ENCODE data around the gene STARD9.

STARD9 gene

GRCh38 chr15:42612367-42612912 is 37.0 kb downstream of the STARD9 start:
- Histone ChIP-seq H3K4ac (ENCODE audit: low read depth, low read length) (no peak overlapping the region), H3K27ac (ENCODE audit: low read depth, low read length) (no peak overlapping the region), H3K9ac (ENCODE audit: low read length) (no peak overlapping the region), H3K14ac (ENCODE audit: low read length) (no peak overlapping the region), H4K12ac (ENCODE audit: low read depth, low read length) (no peak overlapping the region), H3K23ac (ENCODE audit: low read length) (no peak overlapping the region), H3K4me2 (ENCODE audit: low read length) (no peak overlapping the region), H3K79me2 (ENCODE audit: control insufficient read depth, insufficient read depth, low read length, poor library complexity) (no peaks in the 10 kb centered on the region), H3K18ac (ENCODE audit: low read length) (no peak overlapping the region), H3K79me1 (ENCODE audit: low read length) (no peaks in the 10 kb centered on the region), H3K36me3 (ENCODE audit: control insufficient read depth in 1 of 2, insufficient read depth in 2 of 2, low read length in 2 of 2) (no peaks in the 10 kb centered on the region), H4K8ac (ENCODE audit: low read depth, low read length) (no peak overlapping the region), H3K4me3 (ENCODE audit: low read depth, low read length) (no peak overlapping the region), H4K91ac (ENCODE audit: low read depth, low read length) (no peak overlapping the region), H2BK5ac (ENCODE audit: low read depth, low read length, poor library complexity) (no peak overlapping the region), H2BK12ac (ENCODE audit: low read length) (no peak overlapping the region), H2AFZ (ENCODE audit: insufficient read depth, low read length, poor library complexity) (no peak overlapping the region), H2AK5ac (ENCODE audit: low read length) (no peak overlapping the region), H2BK120ac (ENCODE audit: insufficient read depth, low read length, poor library complexity) (no peak overlapping the region), H3K4me1 (ENCODE audit: control insufficient read depth in 1 of 2, insufficient read depth in 2 of 2, low read length in 2 of 2) (no peaks in the 10 kb centered on the region), H3K9me3 (ENCODE audit: insufficient read depth, low read depth, low read length) (no peaks in the 10 kb centered on the region), H3K27me3 (ENCODE audit: insufficient read depth, low read length) (no peaks in the 10 kb centered on the region)
- DNase-seq = no peak
- no CpG with 5 or more reads among the region's 8 CpGs for WGBS (ENCODE audit: extremely low coverage, insufficient coverage, insufficient read length)

- Histone ChIP-seq H3K9me3 (ENCODE audit: insufficient read depth, low read depth, low read length) (no peaks in the 10 kb centered on the region), H3K79me2 (ENCODE audit: control insufficient read depth, insufficient read depth, low read length, poor library complexity) (no peaks in the 10 kb centered on the region), H4K91ac (ENCODE audit: low read depth, low read length) (no peak overlapping the region), H3K79me1 (ENCODE audit: low read length) (no peaks in the 10 kb centered on the region), H3K4me2 (ENCODE audit: low read length) (no peak overlapping the region), H3K18ac (ENCODE audit: low read length) (no peak overlapping the region), H2BK120ac (ENCODE audit: insufficient read depth, low read length, poor library complexity) (no peak overlapping the region), H2AFZ (ENCODE audit: insufficient read depth, low read length, poor library complexity) (no peak overlapping the region), H3K27ac (ENCODE audit: low read depth, low read length) (no peak overlapping the region), H3K9ac (ENCODE audit: low read length) (no peak overlapping the region), H2BK5ac (ENCODE audit: low read depth, low read length, poor library complexity) (no peak overlapping the region), H3K14ac (ENCODE audit: low read length) (no peak overlapping the region), H3K23ac (ENCODE audit: low read length) (no peak overlapping the region), H3K4me1 (ENCODE audit: control insufficient read depth in 1 of 2, insufficient read depth in 2 of 2, low read length in 2 of 2) (no peaks in the 10 kb centered on the region), H3K4ac (ENCODE audit: low read depth, low read length) (no peak overlapping the region), H3K4me3 (ENCODE audit: low read depth, low read length) (no peak overlapping the region), H2BK12ac (ENCODE audit: low read length) (no peak overlapping the region), H4K8ac (ENCODE audit: low read depth, low read length) (no peak overlapping the region), H2AK5ac (ENCODE audit: low read length) (no peak overlapping the region), H4K12ac (ENCODE audit: low read depth, low read length) (no peak overlapping the region), H3K27me3 (ENCODE audit: insufficient read depth, low read length) (no peaks in the 10 kb centered on the region), H3K36me3 (ENCODE audit: control insufficient read depth in 1 of 2, insufficient read depth in 2 of 2, low read length in 2 of 2) (no peaks in the 10 kb centered on the region)
- no peak for DNase-seq
- no CpG with 5 or more reads among the region's 2 CpGs for WGBS (ENCODE audit: extremely low coverage, insufficient coverage, insufficient read length)
Observed at GRCh38 chr15:42616107-42616506, 40.7 kb downstream of the STARD9 start.

- Histone ChIP-seq H3K79me2 (ENCODE audit: control insufficient read depth, insufficient read depth, low read length, poor library complexity) (no peaks in the 10 kb centered on the region), H2BK12ac (ENCODE audit: low read length) (no peak overlapping the region), H2BK5ac (ENCODE audit: low read depth, low read length, poor library complexity) (no peak overlapping the region), H2BK120ac (ENCODE audit: insufficient read depth, low read length, poor library complexity) (no peak overlapping the region), H3K9ac (ENCODE audit: low read length) (no peak overlapping the region), H3K79me1 (ENCODE audit: low read length) (no peaks in the 10 kb centered on the region), H4K8ac (ENCODE audit: low read depth, low read length) (no peak overlapping the region), H3K4me3 (ENCODE audit: low read depth, low read length) (no peak overlapping the region), H3K14ac (ENCODE audit: low read length) (no peak overlapping the region), H3K36me3 (ENCODE audit: control insufficient read depth in 1 of 2, insufficient read depth in 2 of 2, low read length in 2 of 2) (no peaks in the 10 kb centered on the region), H4K12ac (ENCODE audit: low read depth, low read length) (no peak overlapping the region), H3K23ac (ENCODE audit: low read length) (no peak overlapping the region), H3K9me3 (ENCODE audit: insufficient read depth, low read depth, low read length) (no peaks in the 10 kb centered on the region), H3K18ac (ENCODE audit: low read length) (no peak overlapping the region), H3K4ac (ENCODE audit: low read depth, low read length) (no peak overlapping the region), H2AFZ (ENCODE audit: insufficient read depth, low read length, poor library complexity) (no peak overlapping the region), H3K4me2 (ENCODE audit: low read length) (no peak overlapping the region), H3K27ac (ENCODE audit: low read depth, low read length) (no peak overlapping the region), H4K91ac (ENCODE audit: low read depth, low read length) (no peak overlapping the region), H2AK5ac (ENCODE audit: low read length) (no peak overlapping the region), H3K27me3 (ENCODE audit: insufficient read depth, low read length) (no peaks in the 10 kb centered on the region), H3K4me1 (ENCODE audit: control insufficient read depth in 1 of 2, insufficient read depth in 2 of 2, low read length in 2 of 2) (no peaks in the 10 kb centered on the region)
- DNase-seq = no peak
- WGBS (ENCODE audit: extremely low coverage, insufficient coverage, insufficient read length) = no CpG with 5 or more reads among the region's 4 CpGs
Observed at GRCh38 chr15:42619656-42620371, 44.4 kb downstream of the STARD9 start.

GRCh38 chr15:42621386-42621785 is 46.0 kb downstream of the STARD9 start:
- H2AFZ ChIP-seq (ENCODE audit: insufficient read depth, low read length, poor library complexity) = no peak overlapping the region
- DNase-seq = no peak
- H3K14ac ChIP-seq (ENCODE audit: low read length) = no peak overlapping the region
- WGBS (ENCODE audit: extremely low coverage, insufficient coverage, insufficient read length) = no CpG with 5 or more reads among the region's 1 CpG
- no peak overlapping the region for H2BK5ac ChIP-seq (ENCODE audit: low read depth, low read length, poor library complexity)
- no peaks in the 10 kb centered on the region for H3K79me2 ChIP-seq (ENCODE audit: control insufficient read depth, insufficient read depth, low read length, poor library complexity)
- H4K91ac ChIP-seq (ENCODE audit: low read depth, low read length) = no peak overlapping the region
- H3K18ac ChIP-seq (ENCODE audit: low read length) = no peak overlapping the region
- no peak overlapping the region for H4K8ac ChIP-seq (ENCODE audit: low read depth, low read length)
- no peaks in the 10 kb centered on the region for H3K4me1 ChIP-seq (ENCODE audit: control insufficient read depth in 1 of 2, insufficient read depth in 2 of 2, low read length in 2 of 2)
- H3K9me3 ChIP-seq (ENCODE audit: insufficient read depth, low read depth, low read length) = no peaks in the 10 kb centered on the region
- H3K23ac ChIP-seq (ENCODE audit: low read length) = no peak overlapping the region
- no peak overlapping the region for H3K4ac ChIP-seq (ENCODE audit: low read depth, low read length)
- no peaks in the 10 kb centered on the region for H3K79me1 ChIP-seq (ENCODE audit: low read length)
- H2AK5ac ChIP-seq (ENCODE audit: low read length) = no peak overlapping the region
- H3K4me2 ChIP-seq (ENCODE audit: low read length) = no peak overlapping the region
- no peak overlapping the region for H2BK12ac ChIP-seq (ENCODE audit: low read length)
- no peak overlapping the region for H2BK120ac ChIP-seq (ENCODE audit: insufficient read depth, low read length, poor library complexity)
- no peak overlapping the region for H3K27ac ChIP-seq (ENCODE audit: low read depth, low read length)
- H4K12ac ChIP-seq (ENCODE audit: low read depth, low read length) = no peak overlapping the region
- H3K4me3 ChIP-seq (ENCODE audit: low read depth, low read length) = no peak overlapping the region
- H3K27me3 ChIP-seq (ENCODE audit: insufficient read depth, low read length) = no peaks in the 10 kb centered on the region
- H3K36me3 ChIP-seq (ENCODE audit: control insufficient read depth in 1 of 2, insufficient read depth in 2 of 2, low read length in 2 of 2) = no peaks in the 10 kb centered on the region
- no peak overlapping the region for H3K9ac ChIP-seq (ENCODE audit: low read length)
